ENCODE measurements around the gene ATP6V1B1.

DNA sequence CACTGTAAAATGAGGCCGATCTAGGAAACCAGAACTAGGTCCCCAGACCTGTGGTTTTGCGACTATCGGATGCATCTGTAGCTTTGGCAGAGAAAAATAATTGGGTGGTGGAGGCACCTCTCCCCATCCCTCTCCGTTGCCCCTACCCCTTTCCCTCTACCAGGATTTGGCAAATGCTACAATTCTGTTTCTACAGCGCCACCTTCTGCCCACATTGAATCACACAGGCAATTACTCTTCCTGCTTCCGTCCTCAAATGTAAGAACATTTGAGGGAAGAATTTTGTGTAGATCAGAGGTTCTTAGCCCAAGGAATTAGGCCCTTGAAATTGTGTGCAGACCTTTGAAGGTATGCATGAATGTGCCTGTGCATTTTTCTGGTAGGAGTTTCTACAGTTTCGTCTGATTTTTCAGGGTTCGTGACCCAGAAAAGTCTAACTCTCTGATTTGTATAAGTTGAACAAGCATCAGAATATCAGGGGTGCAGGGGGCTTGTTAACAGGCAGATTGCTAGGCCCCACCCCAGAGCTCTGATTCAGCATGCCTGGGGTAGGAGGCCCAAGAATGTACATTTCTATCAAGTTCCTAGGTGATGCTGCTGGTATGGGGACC, 11.2 kb downstream of the ATP6V1B1 start:
- TF ChIP-seq CTCF (conservative IDR thresholded peaks at IDR 0.05) (peak; percentile 82), EZH2 (IDR thresholded peaks at IDR 0.05; ENCODE audit: low read depth) (no peak)
